Activated naive CD4-positive, alpha-beta T cell treated with anti-CD3 and anti-CD28 coated beads, Interleukin-2, amount 50 U/mL, for 72 hours (primary cell): Measurements from ENCODE around the gene RUNX2. TPM values are rescaled to one million over a fixed set of nuclear protein-coding genes. Genes with fewer than 3 reads are reported as not detected.

Experiments used
- ATAC-seq, 2 donors: fragments of 150-1000 bp; cut with Tn5 transposase; 2 replicates each; pipeline ENCODE4 v1.10.0; 2021; ENCODE audit warnings: mild to moderate bottlenecking in 2 of 2, moderate library complexity in 2 of 2
- DNase-seq, 2 donors: peaks; one replicate each; pipeline ENCODE4 v3.0.0; 2021 to 2022; ENCODE audit warnings: low spot score in 2 of 2
- H3K27ac Mint-ChIP-seq, 2 donors: one replicate each; pipeline ENCODE4 v1.8.0; 2022; ENCODE audit warnings: mild to moderate bottlenecking in 2 of 2, mixed read lengths in 2 of 2
- H3K36me3 Mint-ChIP-seq, 2 donors: one replicate each; pipeline ENCODE4 v1.8.0; 2022; ENCODE audit warnings: mixed read lengths in 2 of 2
- H3K9me3 Mint-ChIP-seq, 2 donors: one replicate each; pipeline ENCODE4 v1.8.0; 2022; ENCODE audit warnings: mixed read lengths in 2 of 2
- total RNA-seq, 2 donors: library from RNA; stranded (reverse); gene quantifications; one replicate each; pipeline ENCODE4 v1.2.3, GENCODE V29; 2022

Gene RUNX2
- total RNA-seq, 2 donors from 2014 or later = 9.5 to 20.8 TPM

GRCh38 chr6:45420083-45420908 is 92.2 kb downstream of the RUNX2 start:
- Mint-ChIP-seq H3K9me3 (no peaks in the 10 kb centered on the region), H3K36me3 (peaks cover 4 to 35% of the 10 kb centered on the region in 2 donors), H3K27ac (peak overlapping the region; percentile 95 to 98)
- DNase-seq (peak; percentile 47 to 61), ATAC-seq (peak; percentile 14 to 30)

- Mint-ChIP-seq H3K9me3 (no peaks in the 10 kb centered on the region), H3K27ac (peak overlapping the region; percentile 95 to 98), H3K36me3 (peaks cover 4 to 35% of the 10 kb centered on the region in 2 donors)
- no peak for DNase-seq
- ATAC-seq = peak in 1 of 2 donors; percentile 2
Measured at GRCh38 chr6:45420909-45421708, 93.0 kb downstream of the RUNX2 start.

- ATAC-seq (peak; percentile 18 to 44), DNase-seq (peak; percentile 59 to 62)
- H3K36me3 Mint-ChIP-seq = peaks cover 4 to 35% of the 10 kb centered on the region in 2 donors
- peak overlapping the region; percentile 98 for H3K27ac Mint-ChIP-seq
- no peaks in the 10 kb centered on the region for H3K9me3 Mint-ChIP-seq
Measured at GRCh38 chr6:45421709-45422502, 93.8 kb downstream of the RUNX2 start.

- ATAC-seq = peak; percentile 39 to 42
- Mint-ChIP-seq H3K36me3 (peaks cover 4 to 35% of the 10 kb centered on the region in 2 donors), H3K9me3 (no peaks in the 10 kb centered on the region), H3K27ac (peak overlapping the region; percentile 98)
- peak; percentile 51 to 78 for DNase-seq
Measured at GRCh38 chr6:45422503-45423110, 94.5 kb downstream of the RUNX2 start.

- Mint-ChIP-seq H3K36me3 (peaks cover 4 to 35% of the 10 kb centered on the region in 2 donors), H3K27ac (peak overlapping the region; percentile 97 to 98), H3K9me3 (no peaks in the 10 kb centered on the region)
- peak in 1 of 2 donors; percentile 39 for DNase-seq
- peak; percentile 23 to 49 for ATAC-seq
Measured at GRCh38 chr6:45423111-45423823, 95.1 kb downstream of the RUNX2 start.

- peak overlapping the region; percentile 65 to 98 for H3K27ac Mint-ChIP-seq
- H3K36me3 Mint-ChIP-seq = peaks cover 4 to 35% of the 10 kb centered on the region in 2 donors
- no peaks in the 10 kb centered on the region for H3K9me3 Mint-ChIP-seq
- ATAC-seq (no peak), DNase-seq (peak; percentile 16 to 56)
Measured at GRCh38 chr6:45423824-45424450, 95.8 kb downstream of the RUNX2 start.

GRCh38 chr6:45424451-45424861 is 96.3 kb downstream of the RUNX2 start:
- ATAC-seq (no peak), DNase-seq (no peak)
- Mint-ChIP-seq H3K27ac (peak overlapping the region; percentile 65 to 98), H3K36me3 (peaks cover 9 to 31% of the 10 kb centered on the region in 2 donors), H3K9me3 (no peaks in the 10 kb centered on the region)

- ATAC-seq (no peak), DNase-seq (no peak)
- no peak overlapping the region for H3K27ac Mint-ChIP-seq
Measured at GRCh38 chr6:45426251-45426650, 98.1 kb downstream of the RUNX2 start.

GRCh38 chr6:45427726-45428125 is 99.6 kb downstream of the RUNX2 start:
- H3K27ac Mint-ChIP-seq = no peak overlapping the region
- no peak for DNase-seq

More at GRCh38 chr6:45426251-45426650, 98.1 kb downstream of the RUNX2 start:
- Mint-ChIP-seq H3K9me3 (no peaks in the 10 kb centered on the region), H3K36me3 (peaks cover 10 to 23% of the 10 kb centered on the region in 2 donors)

GRCh38 chr6:45428727-45429126 is 100.6 kb downstream of the RUNX2 start:
- no peak overlapping the region for H3K27ac Mint-ChIP-seq
- H3K9me3 Mint-ChIP-seq = no peaks in the 10 kb centered on the region
- ATAC-seq (no peak), DNase-seq (no peak)
- peaks cover 15% of the 10 kb centered on the region in 2 donors for H3K36me3 Mint-ChIP-seq

More at GRCh38 chr6:45427726-45428125, 99.6 kb downstream of the RUNX2 start:
- no peak for ATAC-seq
- Mint-ChIP-seq H3K36me3 (peaks cover 15 to 21% of the 10 kb centered on the region in 2 donors), H3K9me3 (no peaks in the 10 kb centered on the region)

- ATAC-seq (no peak), DNase-seq (no peak)
- Mint-ChIP-seq H3K36me3 (peaks cover 9 to 21% of the 10 kb centered on the region in 2 donors), H3K27ac (no peak overlapping the region), H3K9me3 (no peaks in the 10 kb centered on the region)
Measured at GRCh38 chr6:45430590-45431202, 102.6 kb downstream of the RUNX2 start.

GRCh38 chr6:45431317-45432065 is 103.4 kb downstream of the RUNX2 start:
- Mint-ChIP-seq H3K27ac (peak overlapping the region in 1 of 2 donors; percentile 61), H3K36me3 (peaks cover 10 to 21% of the 10 kb centered on the region in 2 donors), H3K9me3 (no peaks in the 10 kb centered on the region)
- DNase-seq (no peak), ATAC-seq (no peak)

- no peaks in the 10 kb centered on the region for H3K9me3 Mint-ChIP-seq
- H3K36me3 Mint-ChIP-seq = peaks cover 22 to 26% of the 10 kb centered on the region in 2 donors
- no peak overlapping the region for H3K27ac Mint-ChIP-seq
- no peak for ATAC-seq
- no peak for DNase-seq
Measured at GRCh38 chr6:45432977-45433376, 104.8 kb downstream of the RUNX2 start.
